Measurements from ENCODE around the gene ATP6V0C.
"Not testable (repeated sequence)": the region's sequence is repeated elsewhere in the genome, so short reads cannot be mapped to it uniquely, and the experiment has no call there.

The ATP6V0C gene

GRCh38 chr16:2567506-2567905, 53.8 kb downstream of the ATP6V0C start:
- H3K27ac Mint-ChIP-seq, DNase-seq: not testable (repeated sequence)

DNA sequence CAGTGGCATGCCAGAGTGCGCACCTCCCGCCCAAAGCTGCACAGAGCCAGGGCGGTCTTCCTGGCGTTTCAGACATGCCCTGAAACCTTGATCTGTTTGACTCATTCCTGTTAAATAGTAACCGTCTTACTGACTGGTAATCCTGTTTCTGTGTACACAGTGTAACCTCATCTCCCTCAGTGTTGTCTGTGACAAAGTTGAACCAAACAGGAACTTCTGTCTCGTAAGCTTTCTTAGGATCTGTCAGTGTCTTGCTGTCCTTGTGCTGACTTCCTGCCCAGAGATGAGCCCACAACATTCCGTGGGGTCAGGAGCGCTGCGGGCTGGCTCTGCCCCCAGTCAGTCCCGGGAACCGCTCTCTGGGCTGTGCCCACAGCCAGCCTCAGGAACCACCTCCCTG, 54.8 kb downstream of the ATP6V0C start:
- not testable (repeated sequence) for ATAC-seq, H3K4me3 Mint-ChIP-seq, H3K27ac Mint-ChIP-seq, H3K27me3 Mint-ChIP-seq, DNase-seq, H3K4me1 Mint-ChIP-seq, H3K9me3 Mint-ChIP-seq

More at GRCh38 chr16:2567506-2567905, 53.8 kb downstream of the ATP6V0C start:
- ATAC-seq, H3K4me1 Mint-ChIP-seq, H3K9me3 Mint-ChIP-seq, H3K27me3 Mint-ChIP-seq, H3K4me3 Mint-ChIP-seq: not testable (repeated sequence)
